HUDEP-2 (cell line): ENCODE measurements around the gene COX4I2.

Experiments
- DNase-seq, 76 experiments: peaks; one replicate each; lab custom pipeline; 2025; ENCODE audit not compliant: unreplicated experiment in 76 of 76; lab: John Stamatoyannopoulos, UW

COX4I2 gene

DNA sequence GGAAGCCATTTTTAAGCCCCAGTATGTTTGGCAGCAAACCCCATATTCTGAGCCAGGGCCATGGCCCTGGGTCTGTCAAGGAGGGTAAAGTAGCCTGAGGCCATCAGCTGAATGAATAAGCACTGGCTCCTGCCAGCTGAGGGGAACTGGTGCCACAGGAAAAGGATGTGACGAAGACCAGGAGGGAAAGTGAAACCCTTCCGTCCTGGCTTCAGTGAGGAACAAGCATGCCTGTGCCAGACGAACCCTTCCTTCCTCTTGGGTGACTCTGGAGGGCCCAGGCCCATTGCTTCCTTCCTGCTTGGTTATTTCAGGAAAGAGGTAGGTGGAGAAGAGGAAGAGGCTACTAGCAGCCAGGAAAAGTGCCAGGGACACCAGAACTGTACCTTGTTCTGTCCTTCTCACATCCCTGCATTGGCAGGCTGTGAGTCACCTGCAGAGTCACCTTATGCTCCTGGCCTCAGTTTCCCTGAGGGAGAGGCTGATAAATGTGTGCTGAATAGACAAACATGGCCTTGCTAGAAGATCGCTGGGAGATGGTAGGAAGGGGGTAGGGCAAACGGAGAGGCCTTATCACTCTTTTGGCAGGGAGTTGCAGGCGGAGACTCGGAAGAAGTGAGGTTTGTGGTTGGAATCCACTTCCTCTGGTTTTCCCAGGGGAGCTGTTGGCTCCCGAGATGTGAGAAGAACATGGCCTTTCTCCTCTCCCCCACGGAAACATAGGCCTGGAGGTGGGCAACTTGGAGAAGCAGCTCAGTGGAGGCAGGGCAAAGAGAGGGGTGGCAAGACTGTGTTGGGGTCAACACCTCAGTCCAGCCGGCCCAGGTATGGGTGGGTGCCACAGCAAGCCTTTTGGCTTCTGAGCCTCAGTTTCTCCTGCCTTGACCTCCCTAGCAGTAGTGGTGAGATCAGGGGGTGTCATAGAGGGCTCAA, 37.4 kb downstream of the COX4I2 start:
- DNase-seq, result peak in 73 of 76 experiments; percentile 36 to 87 (median 63)

DNA sequence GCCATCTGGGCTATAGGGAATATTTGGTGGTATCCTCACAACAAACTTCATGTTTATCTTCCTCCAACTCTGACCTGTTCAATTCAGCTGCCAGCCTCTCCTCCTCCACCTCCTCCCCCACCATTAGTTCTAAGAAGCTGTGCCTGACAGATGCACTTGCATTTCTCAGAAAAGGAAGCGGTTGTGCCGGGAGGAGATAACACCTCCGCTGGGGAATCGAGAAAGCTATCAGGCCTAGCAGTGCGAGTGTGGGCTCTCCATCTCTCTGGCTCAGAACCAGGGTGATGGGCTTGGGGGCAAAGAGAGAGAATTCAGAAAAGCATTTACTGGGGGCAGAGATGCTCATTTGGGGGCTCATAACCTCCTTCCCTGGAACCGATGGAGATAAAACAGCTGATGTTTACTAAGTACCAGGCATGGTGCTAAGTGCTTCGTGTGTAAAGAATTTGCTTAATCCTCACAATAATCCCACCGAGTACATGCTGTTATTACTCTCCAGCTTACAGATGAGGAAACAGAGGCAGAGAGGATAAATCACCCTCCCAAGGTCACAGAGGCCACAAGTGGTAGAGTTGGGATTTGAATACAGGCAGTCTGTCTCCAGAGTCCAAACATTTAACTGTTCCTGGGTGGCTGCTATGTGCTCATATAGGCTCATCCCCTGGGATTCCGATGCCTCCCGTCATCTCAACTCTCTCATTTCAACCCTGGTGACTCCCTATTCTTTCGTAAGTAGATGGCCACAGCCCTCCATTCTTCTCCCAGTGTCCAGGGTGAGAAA, 38.3 kb downstream of the COX4I2 start:
- peak in 75 of 76 experiments; percentile 63 to 97 (median 88) for DNase-seq

DNA sequence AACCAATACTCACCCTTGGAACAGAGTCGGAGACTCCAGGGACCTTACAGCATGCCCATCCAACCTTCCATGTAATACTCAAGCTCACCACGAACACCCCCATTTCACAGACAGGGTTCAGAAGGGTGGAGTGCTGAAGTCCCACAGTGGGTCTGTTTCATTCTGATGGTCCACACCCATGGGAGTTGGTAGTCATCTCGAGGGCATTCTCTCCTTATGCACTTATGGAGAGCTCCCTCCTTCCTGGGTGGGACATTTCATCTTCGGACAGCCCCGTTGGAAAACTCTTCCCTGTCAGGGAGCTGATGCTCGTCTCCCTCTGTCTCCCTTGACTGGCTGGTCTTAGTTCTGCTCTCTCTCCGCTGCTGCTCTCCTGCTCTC, 38.9 kb downstream of the COX4I2 start:
- peak in 55 of 76 experiments; percentile 14 to 76 (median 40) for DNase-seq

DNA sequence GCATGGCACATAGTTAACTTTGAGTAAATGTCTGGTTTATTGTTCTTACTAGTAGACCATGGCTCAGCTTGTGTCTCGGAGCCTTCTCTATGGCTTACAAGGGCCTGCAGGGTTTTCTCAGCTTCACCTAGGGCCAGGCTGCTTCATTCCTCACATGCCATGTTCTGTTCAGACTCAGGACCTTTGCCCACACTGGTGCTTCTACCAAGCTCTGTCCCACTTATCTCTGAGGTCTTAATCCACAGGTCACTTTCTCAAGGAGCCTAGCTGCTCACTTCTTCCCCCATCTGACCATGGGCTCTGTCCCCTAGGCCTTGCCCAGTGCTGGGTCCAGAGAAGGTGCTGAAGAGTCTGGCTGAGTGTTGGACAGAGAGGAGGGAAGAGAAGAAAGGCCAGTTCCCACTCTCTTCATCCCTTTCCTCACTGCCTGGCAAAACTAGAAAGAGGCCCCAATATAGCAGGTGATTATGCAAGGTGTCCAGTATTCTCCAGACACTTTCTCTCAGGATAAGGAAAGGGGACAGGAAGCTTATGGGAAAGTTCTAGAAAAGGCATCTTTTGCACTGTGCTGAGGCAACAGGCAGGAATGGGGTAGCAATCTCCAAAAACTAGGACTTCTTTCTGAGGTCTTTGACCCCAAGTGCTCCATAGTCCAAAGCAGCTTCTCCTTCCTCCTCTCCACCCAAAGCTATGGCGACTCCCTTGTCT, 40.0 kb downstream of the COX4I2 start:
- no peak for DNase-seq

DNA sequence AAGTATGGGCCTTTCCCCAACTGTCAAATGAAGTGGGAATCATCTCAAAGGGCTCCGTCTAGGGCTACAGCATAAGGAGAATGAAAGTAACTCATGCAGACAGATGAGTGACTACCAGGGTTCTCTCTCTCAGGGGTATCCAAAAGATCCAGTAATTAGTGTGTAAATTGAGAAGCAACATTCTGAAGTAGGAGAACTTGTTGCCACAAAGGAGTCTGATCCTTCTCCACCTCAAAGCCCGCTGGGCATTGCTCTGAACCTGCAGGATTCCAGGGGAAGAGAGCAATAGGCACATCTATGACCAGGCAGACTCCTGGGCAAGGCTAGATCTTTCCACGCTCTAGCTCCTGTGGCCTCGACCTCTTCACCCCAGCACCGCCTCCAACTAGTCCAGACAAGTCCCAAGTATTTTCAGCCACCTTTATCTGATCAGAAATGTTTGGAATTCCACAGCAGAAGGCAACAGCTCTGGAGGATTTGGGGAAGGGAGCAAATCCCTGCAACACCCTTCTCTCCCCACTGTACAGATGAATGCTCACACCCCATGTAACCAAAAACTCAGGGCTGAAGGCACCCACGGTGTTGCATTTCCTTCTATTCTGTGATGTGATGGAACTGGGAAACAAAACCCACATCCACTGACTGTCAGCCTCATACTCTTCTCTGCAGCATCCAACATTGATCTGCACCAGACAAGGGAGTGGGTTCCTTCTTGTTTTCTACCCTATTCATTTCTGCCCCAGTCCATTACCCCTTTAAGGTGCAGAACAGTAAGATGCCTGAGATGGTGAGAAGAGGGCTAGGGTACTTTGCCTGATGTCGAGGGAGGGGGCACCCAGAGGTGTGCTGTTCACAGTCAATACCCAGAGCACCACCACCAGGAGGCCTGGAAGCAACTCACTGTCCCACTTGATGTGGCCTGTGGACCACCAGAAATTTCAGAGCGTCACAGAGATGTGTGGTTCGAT, 41.0 kb downstream of the COX4I2 start:
- DNase-seq, result no peak

DNA sequence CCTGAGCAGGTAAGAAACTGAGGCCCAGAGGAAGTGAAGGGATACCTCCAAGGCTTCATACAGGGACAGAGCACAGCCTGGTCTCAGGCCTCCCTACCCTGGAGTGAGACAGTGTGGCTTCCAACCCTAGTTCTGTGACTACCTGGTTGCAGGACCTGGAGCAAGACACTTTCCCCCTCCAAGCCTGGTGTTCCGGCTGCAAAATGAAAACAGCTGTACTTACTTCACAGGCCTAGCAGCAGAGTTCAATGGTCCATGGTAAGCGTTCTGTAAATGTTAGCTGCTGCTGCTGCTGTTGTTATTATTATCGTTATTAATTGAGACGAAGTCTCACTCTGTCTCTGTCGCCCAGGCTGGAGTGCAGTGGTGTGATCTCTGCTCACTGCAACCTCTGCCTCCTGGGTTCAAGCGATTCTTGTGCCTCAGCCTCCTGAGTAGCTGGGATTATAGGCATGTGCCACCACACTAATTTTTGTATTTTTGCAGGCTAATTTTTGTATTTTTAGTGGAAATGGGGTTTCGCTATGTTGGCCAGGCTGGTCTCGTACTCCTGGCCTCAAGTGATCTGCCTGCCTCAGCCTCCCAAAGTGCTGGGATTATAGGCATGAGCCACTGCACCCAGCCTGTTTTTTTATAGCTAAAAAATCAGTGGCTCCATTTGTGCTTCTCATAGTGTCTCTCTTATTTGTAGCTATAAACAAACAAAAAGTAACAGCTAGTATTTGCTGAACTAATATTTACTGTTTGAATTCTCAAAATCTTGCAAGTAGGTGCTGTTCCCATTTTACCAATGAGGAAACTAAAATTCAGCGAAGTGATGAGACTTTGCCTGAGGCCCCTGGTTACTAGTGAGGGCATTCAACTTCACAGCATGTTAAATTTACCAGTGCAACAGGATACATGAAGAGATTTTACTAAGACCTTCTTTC, 41.9 kb downstream of the COX4I2 start:
- DNase-seq, result no peak

DNA sequence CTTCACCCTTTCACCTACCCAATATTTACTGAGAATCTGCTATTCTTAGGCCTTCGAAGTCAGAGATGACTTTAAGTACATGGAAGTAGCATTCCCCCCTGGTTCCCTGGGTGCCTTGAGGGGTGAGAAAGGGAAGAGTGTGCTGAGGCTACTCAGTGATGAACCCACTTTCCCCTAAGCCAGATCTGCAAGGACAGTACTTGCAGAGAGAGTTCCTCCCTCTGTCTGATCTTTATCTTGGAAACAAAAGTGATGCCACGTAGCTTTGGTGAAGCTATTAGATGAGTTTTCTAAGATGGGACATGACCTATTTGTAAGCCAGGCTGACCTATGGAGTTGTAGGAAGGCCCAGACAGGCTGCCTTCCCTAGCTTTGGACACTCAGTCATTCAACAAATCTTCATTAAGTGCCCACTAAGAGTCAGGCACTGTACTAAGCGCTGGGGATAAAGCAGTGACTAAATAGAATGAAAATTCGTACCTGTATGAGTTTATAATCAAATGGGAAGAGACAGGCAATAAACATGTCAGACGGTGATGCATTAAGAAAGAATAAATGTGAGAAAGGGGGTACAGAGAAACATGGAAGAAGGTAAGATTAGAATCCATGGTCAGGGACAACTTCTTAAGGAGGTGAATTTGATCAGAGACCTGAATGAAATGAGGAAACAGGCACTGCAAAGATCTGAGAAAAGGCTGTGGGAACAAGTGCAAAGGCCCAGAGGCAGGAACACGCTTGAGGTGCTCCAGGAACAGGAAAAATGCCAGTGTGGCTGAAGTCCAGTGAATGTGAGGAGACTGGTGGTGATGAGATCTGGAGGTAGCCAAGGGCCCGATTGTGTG, 42.8 kb downstream of the COX4I2 start:
- DNase-seq, result peak in 11 of 76 experiments; percentile 11 to 39 (median 20)

DNA sequence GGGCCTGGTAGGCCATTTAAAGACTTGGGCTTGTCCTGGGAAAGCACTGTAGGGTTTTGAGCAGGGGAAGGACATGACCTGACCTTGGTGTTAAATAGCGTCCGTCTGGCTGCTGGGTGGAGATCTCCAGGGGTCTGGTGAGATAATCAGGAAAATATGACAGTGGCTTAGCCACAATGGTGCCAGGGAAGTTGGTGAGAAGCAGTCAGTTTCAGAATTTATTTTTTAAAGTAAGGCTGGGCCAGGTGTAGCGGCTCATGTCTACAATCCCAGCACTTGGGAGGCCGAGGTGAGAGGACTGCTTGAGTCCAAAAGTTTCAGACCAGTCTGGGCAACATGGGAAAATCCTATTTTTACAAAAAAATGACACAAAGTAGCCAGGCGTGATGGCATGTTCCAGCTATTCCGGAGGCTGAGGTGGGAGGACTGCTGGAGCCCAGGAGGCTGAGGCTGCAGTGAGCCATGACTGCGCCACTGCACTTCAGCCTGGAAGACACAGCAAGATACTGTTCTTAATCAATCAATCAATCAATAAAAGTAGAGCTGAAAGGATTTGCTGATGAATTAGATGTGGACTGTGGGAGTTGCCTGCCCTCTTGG, 43.5 kb downstream of the COX4I2 start:
- DNase-seq, result peak in 1 of 76 experiments; percentile 28

DNA sequence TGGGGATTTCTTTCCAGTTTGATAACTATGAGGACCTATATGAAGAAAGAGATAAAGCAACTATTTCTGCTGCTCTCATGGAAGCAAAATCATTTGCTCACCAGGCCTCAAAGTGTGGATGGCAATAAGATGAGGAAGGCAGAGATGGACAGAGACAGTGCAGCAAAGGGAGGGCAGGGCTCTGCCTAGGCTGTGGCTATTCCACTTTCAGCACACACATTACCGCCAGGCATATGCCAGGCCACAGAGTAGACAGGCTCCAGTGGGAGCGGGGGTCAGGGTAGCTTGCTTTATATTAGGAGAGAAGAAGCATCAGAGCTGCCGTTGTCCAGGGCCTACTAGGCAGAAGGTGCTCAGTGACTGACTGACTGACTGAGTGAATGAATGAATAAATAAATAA, 44.1 kb downstream of the COX4I2 start:
- no peak for DNase-seq

DNA sequence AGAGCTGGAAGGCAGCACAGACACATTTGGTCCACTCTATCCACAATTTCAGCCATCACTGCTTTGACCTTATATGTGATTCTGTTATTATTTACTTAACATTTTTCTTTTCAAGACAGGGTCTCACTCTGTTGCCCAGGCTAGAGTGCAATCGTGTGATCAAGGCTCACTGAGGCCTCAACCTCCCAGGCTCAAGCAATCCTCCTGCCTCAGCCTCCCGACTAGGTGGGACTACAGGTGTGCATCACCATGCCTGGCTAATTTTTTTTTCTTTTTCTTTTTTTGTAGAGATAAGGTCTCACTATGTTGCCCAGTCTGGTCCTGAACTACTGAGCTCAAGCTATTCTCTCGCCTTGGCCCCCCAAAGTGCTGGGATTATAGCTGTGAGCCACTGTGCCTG, 44.6 kb downstream of the COX4I2 start:
- no peak for DNase-seq

DNA sequence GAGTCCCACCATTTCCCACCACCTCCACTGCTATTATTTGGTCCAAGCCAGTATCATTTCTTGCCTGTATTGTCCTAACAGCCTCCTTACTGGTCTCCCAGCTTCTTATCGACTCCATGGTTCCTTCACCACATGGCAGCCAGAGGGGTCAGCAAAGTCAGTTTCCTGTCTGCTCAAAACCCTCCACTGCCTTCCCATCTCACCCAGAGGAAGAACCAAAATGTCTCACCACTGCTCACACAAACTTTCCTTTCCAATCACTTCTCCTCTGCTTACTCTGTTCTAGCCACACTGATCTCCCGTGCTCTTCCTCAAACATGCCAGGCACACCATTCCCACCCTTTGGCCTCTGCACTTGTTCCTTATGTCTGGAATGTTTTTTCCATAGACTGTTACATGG, 45.2 kb downstream of the COX4I2 start:
- DNase-seq, result no peak

DNA sequence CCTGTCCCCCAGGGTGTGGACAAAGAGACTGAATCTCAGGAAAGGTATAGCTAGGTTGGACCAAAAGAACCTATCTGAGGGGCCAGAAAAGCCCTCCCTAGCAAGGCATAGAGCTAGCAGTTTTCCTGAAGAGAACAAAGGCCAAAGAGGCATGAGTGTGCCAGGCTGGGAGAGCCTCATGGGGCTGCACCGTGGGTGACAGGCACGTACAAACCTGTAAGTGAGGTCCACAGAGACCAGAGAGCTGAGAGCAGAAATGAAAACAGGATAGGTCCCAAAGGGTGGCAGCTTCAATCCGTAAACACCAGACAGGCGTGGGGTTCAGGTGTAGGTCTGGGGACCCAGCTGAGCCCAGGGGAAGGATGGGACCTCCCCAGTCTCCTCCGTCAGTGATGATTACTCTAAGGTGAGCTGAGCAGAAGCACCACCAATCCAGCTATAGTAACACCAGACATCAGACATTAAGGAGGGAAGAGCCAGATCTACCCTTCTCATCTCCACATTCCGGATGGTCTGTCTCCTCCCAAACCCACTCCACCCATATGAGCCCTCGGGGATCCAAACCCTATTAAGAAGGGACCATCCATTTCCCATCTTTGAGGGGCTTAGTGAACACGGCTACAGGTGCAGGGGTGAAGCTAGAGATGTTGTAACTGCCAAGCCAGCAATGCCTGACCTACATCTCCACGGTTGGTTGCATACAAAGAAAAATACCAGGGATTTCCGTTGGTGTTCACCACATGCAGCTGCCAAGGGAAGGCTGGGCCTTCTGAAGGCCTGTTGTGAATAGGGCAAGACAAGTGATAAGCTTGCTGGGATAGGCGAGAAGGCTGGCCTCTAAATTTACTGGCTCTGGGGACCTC, 46.7 kb downstream of the COX4I2 start:
- peak in 3 of 76 experiments; percentile 21 to 33 (median 24) for DNase-seq

DNA sequence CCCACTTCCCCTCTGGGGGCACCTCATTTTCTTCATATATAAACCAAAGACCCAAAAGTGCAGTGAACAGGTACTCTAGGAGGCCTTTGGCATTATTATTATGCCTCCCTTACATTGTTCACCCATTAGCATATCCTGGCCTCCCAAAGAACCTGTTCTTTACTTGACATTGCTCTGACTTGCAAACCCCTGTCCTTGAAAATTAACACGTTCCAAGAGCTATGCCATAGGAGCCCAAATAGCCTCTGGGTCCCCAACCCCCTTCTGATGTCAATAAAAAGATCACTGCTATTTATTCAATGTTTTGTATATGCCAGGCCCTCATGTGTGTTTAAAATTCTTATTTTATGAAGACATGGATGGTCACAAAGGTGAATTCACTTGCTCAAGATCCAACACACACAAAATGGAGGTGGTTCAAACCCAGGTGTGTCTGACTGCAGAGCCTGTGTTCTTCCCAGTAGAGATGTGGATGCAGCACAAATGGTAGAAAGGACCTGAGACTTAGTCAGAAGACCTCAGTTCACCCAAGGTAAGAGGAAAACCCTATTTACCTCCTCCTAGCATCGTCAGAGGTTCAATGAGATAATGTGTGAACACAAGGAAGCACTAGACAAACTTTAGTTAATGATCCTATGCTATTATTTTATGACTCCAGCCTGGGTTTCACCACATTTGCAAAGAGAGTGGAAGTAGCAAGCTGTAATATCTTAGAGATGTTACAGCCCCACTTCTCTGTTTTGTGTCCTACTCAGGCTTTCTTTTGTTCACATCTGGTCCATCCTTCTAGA, 48.3 kb downstream of the COX4I2 start:
- DNase-seq, result no peak

DNA sequence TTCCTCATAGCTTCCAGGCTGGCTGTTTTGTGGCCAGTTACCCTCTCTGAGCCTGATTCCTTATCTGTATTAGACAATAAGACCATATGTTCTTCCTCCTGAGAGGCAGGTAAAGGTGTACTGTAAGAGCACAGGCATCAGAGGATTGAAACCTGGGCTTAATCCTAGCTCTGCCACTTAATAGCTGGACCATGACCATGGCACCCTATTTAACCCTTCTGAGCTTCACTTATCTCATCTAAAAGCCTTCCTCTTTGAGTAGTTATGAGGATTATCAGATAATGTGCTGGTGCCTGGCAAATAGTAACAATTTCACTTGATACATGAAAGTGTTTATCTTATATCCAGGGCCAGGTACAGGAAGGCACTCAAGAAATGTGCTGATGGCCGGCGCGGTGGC, 50.1 kb downstream of the COX4I2 start:
- no peak for DNase-seq

DNA sequence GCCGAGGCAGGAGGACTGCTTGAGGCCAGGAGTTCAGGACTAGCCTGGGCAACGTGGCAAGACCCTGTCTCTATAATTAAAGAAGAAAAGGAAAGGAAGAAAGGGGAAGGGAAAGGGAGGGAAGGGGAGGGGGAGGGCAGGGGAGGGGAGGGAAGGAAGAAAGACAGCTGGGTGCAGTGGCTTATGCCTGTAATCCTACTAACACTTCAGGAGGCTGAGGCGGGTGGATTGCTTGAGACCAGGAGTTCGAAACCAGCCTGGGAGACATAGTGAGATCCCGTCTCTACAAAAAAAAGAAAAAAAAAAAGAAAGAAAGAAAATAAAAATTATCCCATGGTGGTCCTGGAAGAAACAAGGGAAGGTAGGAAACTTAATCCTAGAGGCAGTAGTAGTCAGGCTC, 51.4 kb downstream of the COX4I2 start:
- no peak for DNase-seq
